ENCODE results near the gene TDRD10. TPM values are rescaled to one million over a fixed set of nuclear protein-coding genes. Genes with fewer than 3 reads are reported as not detected.
A peak's percentile ranks its signal among the peaks of the same experiment; 100 is the strongest.

Gene TDRD10
- total and polyA plus RNA-seq, 8 donors = 0.13 to 4.7 (median 0.39) TPM

DNA sequence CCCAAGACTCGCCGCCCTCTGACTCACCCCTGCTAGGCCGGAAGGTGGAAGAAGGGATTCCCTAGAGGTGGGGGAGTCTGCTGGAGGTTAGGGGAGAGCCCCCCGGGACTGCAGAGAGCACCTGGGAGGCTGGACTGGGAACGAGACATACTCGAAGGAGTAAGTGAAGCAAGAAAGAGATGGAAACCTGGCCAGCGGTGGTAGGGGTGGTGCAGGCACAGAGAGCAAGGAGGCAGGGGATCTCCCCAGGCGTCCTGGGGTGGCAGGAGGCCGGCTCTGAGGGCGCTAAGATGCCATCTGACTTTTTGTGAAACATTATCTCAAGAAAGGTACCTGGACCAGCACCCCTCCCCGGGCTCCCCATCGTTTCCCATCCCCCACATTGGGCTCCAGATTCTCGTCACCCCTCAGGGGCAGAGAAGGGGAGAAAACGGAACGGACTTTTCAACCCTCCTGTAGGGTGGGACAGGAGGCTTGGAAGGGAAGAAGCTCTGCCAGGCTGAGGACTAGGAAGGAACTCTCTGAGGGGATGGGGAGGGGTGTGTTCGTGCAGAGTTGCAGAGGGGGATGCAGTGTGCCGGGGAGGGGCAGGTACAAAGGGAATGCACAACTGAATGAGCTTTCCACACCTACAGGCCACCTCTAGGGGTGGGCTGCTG is 66.3 kb downstream of the TDRD10 start:
- DNase-seq (no peak), ATAC-seq (peak in 2 of 4 donors; percentile 6 to 11), FAIRE-seq (no peak)
- peaks cover 0 to 5% (median 3%) of the 10 kb centered on the region in 3 donors for H3K4me1 ChIP-seq
- 28 to 33% methylated on average over 16 to 17 of the region's 17 CpGs for WGBS, 2 donors
- no peaks in the 10 kb centered on the region for H3K27me3 ChIP-seq
- H3K36me3 ChIP-seq = no peaks in the 10 kb centered on the region
- H3K9me3 ChIP-seq = no peaks in the 10 kb centered on the region
- intact Hi-C loops (cut with DNase I) = loop anchor here in 1 of 3 donors (10.0 kb wide), 2 partner anchors 187 to 317 kb away; no protein-coding TSS in a partner anchor
- peak overlapping the region in 1 of 4 donors; percentile 24 for H3K4me3 ChIP-seq
- no peak overlapping the region for H3K27ac ChIP-seq
- no peak for TF ChIP-seq CTCF (IDR thresholded peaks at IDR 0.05)

DNA sequence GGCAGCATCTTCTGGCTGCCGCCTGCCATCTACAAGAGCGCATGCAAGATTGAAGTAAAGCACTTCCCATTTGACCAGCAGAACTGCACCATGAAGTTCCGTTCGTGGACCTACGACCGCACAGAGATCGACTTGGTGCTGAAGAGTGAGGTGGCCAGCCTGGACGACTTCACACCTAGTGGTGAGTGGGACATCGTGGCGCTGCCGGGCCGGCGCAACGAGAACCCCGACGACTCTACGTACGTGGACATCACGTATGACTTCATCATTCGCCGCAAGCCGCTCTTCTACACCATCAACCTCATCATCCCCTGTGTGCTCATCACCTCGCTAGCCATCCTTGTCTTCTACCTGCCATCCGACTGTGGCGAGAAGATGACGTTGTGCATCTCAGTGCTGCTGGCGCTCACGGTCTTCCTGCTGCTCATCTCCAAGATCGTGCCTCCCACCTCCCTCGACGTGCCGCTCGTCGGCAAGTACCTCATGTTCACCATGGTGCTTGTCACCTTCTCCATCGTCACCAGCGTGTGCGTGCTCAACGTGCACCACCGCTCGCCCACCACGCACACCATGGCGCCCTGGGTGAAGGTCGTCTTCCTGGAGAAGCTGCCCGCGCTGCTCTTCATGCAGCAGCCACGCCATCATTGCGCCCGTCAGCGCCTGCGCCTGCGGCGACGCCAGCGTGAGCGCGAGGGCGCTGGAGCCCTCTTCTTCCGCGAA is 69.4 kb downstream of the TDRD10 start:
- Histone ChIP-seq H3K4me3 (no peak overlapping the region), H3K4me1 (peaks cover 0 to 5% (median 3%) of the 10 kb centered on the region in 3 donors), H3K9me3 (no peaks in the 10 kb centered on the region), H3K27ac (no peak overlapping the region), H3K36me3 (no peaks in the 10 kb centered on the region), H3K27me3 (no peaks in the 10 kb centered on the region)
- intact Hi-C loops (cut with DNase I) = no loop called here
- no peak for ATAC-seq
- no peak for DNase-seq
- FAIRE-seq = no peak
- TF ChIP-seq CTCF (IDR thresholded peaks at IDR 0.05) = no peak
- WGBS, 2 donors = 92% methylated on average over 59 of the region's 59 CpGs

DNA sequence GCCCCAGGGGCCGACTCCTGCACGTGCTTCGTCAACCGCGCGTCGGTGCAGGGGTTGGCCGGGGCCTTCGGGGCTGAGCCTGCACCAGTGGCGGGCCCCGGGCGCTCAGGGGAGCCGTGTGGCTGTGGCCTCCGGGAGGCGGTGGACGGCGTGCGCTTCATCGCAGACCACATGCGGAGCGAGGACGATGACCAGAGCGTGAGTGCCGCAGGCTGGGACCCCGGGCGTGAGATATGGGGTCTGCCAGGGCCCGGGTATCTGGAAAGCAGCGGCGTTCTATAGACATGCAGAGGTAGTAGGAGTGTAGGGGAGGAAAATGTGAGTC is 69.9 kb downstream of the TDRD10 start:
- H3K9me3 ChIP-seq = no peaks in the 10 kb centered on the region
- intact Hi-C loops (cut with DNase I) = no loop called here
- TF ChIP-seq CTCF (IDR thresholded peaks at IDR 0.05) = no peak
- H3K4me3 ChIP-seq = no peak overlapping the region
- ATAC-seq (no peak), DNase-seq (peak in 1 of 6 donors; percentile 64), FAIRE-seq (no peak)
- 87 to 90% methylated on average over 28 to 29 of the region's 29 CpGs for WGBS, 2 donors
- H3K27ac ChIP-seq = no peak overlapping the region
- H3K36me3 ChIP-seq = no peaks in the 10 kb centered on the region
- no peaks in the 10 kb centered on the region for H3K27me3 ChIP-seq
- peaks cover 0 to 5% (median 3%) of the 10 kb centered on the region in 3 donors for H3K4me1 ChIP-seq

DNA sequence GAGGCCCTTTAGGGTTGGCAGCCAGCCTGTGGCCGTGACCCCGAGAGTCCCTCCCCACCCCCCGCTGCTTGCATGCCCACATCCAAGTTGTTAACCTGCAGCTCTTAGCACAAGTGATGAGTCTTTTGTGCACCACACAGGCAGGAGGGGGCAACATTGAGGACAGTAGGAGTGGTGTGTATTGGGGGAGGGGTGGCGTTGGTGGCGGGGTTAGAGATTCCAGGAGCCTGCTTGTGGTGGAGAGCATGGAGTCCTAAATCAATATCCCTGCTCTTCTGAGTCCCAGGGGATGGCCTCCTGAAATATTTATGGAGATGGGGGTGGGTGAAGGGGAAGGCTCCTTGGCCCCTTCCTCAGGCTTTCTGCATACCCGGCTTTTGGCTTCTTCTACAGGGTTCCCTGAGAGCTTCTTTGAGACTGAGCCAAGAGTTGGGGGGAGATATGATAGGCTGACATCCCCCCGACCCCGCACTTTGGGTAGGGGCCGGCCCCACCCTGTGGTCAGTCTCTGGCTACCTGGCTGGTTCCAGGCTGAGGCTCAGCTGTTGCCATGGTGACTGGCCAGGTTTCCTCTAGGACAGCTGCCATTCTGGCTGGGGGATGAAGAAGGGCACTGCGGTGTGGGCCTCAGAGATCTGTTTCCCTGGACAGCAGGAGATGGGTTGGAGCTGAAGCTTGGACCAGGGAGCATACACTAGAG is 70.6 kb downstream of the TDRD10 start:
- Histone ChIP-seq H3K36me3 (no peaks in the 10 kb centered on the region), H3K4me3 (no peak overlapping the region), H3K9me3 (no peaks in the 10 kb centered on the region), H3K27me3 (no peaks in the 10 kb centered on the region), H3K27ac (no peak overlapping the region), H3K4me1 (peaks cover 0 to 3% (median under 1%) of the 10 kb centered on the region in 3 donors)
- no peak for ATAC-seq
- TF ChIP-seq CTCF (IDR thresholded peaks at IDR 0.05) = no peak
- intact Hi-C loops (cut with DNase I) = no loop called here
- 64 to 73% methylated on average over 10 of the region's 10 CpGs for WGBS, 2 donors
- FAIRE-seq = no peak
- DNase-seq = no peak

Measured in pancreas (tissue), 10 donors.